ENCODE data around the gene NAGK. TPM values are rescaled to one million over a fixed set of nuclear protein-coding genes. Genes with fewer than 3 reads are reported as not detected.

The NAGK gene
- total and polyA plus RNA-seq, 4 donors = 21.8 to 41.0 (median 27.1) TPM

- H3K4me3 ChIP-seq (ENCODE audit: low read depth in 1 of 3, low read length in 3 of 3) = no peak overlapping the region
- WGBS = 80% methylated on average over 7 of the region's 7 CpGs
- H3K4me1 ChIP-seq (ENCODE audit: control insufficient read depth in 4 of 4, insufficient read depth in 4 of 4, low read length in 3 of 4) = peaks cover 0 to 6% (median 2%) of the 10 kb centered on the region in 4 donors
- no peaks in the 10 kb centered on the region for H3K9me3 ChIP-seq (ENCODE audit: control insufficient read depth in 4 of 4, low read length in 3 of 4)
- no peaks in the 10 kb centered on the region for H3K27me3 ChIP-seq (ENCODE audit: control insufficient read depth in 4 of 4, insufficient read depth in 4 of 4, low read length in 3 of 4)
- TF ChIP-seq EGR1 (IDR thresholded peaks at IDR 0.05; ENCODE audit: low read depth in 2 of 2) (no peak), TAF1 (conservative IDR thresholded peaks at IDR 0.05) (no peak), ZBTB33 (IDR thresholded peaks at IDR 0.05) (no peak), CTCF (IDR thresholded peaks at IDR 0.05; ENCODE audit: low read depth, low read length, missing input control) (no peak), JUND (IDR thresholded peaks at IDR 0.05) (no peak), RAD21 (IDR thresholded peaks at IDR 0.05) (no peak), SP1 (IDR thresholded peaks at IDR 0.05) (no peak), GABPA (IDR thresholded peaks at IDR 0.05 in 1 of 2, conservative IDR thresholded peaks at IDR 0.05 in 1 of 2) (no peak)
- no peak overlapping the region for H3K27ac ChIP-seq (ENCODE audit: low read depth in 1 of 2, low read length in 2 of 2)
- no peak for DNase-seq (ENCODE audit: low spot score)
- peaks cover 3 to 20% (median 8%) of the 10 kb centered on the region in 4 donors for H3K36me3 ChIP-seq (ENCODE audit: control insufficient read depth in 4 of 4, insufficient read depth in 3 of 4, low read depth in 1 of 4, low read length in 3 of 4)
- no peak overlapping the region for H3K9ac ChIP-seq (ENCODE audit: low read depth in 1 of 2, low read length in 2 of 2)
These were observed 54.2 kb downstream of the NAGK start for GRCh38 chr2:71122387-71123298.

- Histone ChIP-seq H3K36me3 (ENCODE audit: control insufficient read depth in 4 of 4, insufficient read depth in 3 of 4, low read depth in 1 of 4, low read length in 3 of 4) (peaks cover 0 to 8% (median 0%) of the 10 kb centered on the region in 4 donors), H3K9ac (ENCODE audit: low read depth in 1 of 2, low read length in 2 of 2) (no peak overlapping the region), H3K4me1 (ENCODE audit: control insufficient read depth in 4 of 4, insufficient read depth in 4 of 4, low read length in 3 of 4) (peaks cover 4 to 17% (median 10%) of the 10 kb centered on the region in 4 donors), H3K27me3 (ENCODE audit: control insufficient read depth in 4 of 4, insufficient read depth in 4 of 4, low read length in 3 of 4) (no peaks in the 10 kb centered on the region), H3K4me3 (ENCODE audit: low read depth in 1 of 3, low read length in 3 of 3) (no peak overlapping the region), H3K27ac (ENCODE audit: low read depth in 1 of 2, low read length in 2 of 2) (no peak overlapping the region), H3K9me3 (ENCODE audit: control insufficient read depth in 4 of 4, low read length in 3 of 4) (no peaks in the 10 kb centered on the region)
- 95% methylated on average over 7 of the region's 7 CpGs for WGBS
- DNase-seq (ENCODE audit: low spot score) = no peak
- TF ChIP-seq MAX (IDR thresholded peaks at IDR 0.05) = no peak
- TF ChIP-seq CTCF (IDR thresholded peaks at IDR 0.05; ENCODE audit: low read depth, low read length, missing input control) = no peak
- TF ChIP-seq RXRA (IDR thresholded peaks at IDR 0.05) = no peak
- TF ChIP-seq ATF3 (IDR thresholded peaks at IDR 0.05) = no peak
- no peak for TF ChIP-seq FOXA2 (IDR thresholded peaks at IDR 0.05)
- no peak for TF ChIP-seq NR2F2 (IDR thresholded peaks at IDR 0.05)
These were observed 57.3 kb downstream of the NAGK start for GRCh38 chr2:71125506-71126294.
